Stimulated activated naive CD4-positive, alpha-beta T cell treated with Interleukin-2 at 50 U/mL for 16 hours (primary cell): Measurements from ENCODE around the gene GREB1.

Experiments
- DNase-seq: peaks from one replicate; lab custom pipeline; 2025; lab: John Stamatoyannopoulos, UW

GREB1 gene

DNA sequence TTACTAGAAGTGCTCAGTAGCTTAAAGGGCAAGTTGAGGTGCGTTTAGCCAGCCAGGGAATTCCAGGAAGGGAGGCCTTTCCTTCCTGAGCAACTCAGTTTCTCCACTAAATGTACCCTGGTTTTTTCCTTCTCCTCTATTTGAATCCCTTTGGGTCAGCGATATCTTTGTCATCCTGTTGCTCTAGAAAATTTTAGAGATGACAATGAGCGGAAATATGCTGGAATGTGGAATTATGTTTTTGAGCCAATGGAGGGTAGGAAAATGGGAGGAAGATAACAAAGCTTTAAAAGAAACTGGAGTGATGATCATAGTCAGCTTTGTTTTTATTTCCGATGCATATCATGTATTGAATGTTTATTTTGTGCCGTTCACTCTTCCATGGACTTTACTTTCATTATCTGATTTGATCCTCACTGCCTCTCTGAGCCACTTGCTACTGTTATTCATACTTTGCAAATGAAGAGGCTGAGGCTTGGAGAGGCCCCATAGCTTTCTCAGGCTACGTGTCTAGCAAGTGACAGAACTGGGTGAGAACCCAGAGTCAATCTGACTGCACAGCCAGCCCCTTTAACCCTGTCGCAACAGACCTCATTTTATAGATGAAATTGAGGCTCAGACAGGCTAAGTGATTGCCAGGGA lies 68.8 kb downstream of the GREB1 start:
- no peak for DNase-seq

DNA sequence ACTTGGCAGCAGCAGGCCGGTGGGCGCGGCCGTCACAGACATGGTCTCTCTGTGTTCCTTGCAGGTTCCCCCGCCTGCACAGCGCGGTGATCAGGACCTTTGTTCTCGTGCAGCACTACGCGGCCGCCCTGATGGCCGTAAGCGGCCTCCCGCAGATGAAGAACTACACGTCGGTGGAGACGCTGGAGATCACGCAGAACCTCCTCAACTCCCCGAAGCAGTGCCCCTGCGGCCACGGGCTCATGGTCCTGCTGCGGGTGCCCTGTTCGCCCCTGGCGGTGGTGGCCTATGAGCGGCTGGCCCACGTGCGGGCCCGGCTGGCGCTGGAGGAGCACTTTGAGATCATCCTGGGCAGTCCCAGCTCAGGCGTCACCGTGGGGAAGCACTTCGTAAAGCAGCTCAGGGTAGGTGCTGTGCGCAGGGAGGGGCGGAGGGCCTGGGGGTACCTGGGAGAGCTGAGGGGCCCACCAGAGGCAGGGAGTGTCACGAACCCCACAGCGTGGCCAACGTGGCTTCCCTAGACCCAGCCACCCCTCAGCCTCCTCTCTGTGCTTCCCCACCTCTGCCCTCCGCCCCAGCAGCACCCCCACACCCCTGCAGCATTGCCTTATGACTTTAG lies 76.9 kb downstream of the GREB1 start:
- DNase-seq, result no peak

DNA sequence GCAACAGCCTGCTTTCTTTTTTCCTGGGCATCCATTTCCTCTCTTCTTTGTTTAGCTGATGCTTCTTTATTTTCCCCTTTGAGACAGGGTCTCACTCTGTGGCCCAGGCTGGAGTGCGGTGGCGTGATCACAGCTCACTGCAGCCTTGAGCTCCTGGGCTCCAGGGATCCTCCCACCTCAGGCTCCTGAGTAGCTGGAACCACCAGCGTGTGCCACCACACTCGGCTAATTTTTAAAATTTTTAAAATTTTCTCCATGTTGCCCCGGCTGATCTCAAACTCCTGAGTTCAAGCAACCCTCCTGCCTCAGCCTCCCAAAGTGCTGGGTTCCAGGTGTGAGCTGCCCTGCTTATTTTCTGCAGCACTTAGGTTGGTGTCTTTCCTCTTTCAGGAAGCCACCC lies 77.4 kb downstream of the GREB1 start:
- DNase-seq, result no peak

DNA sequence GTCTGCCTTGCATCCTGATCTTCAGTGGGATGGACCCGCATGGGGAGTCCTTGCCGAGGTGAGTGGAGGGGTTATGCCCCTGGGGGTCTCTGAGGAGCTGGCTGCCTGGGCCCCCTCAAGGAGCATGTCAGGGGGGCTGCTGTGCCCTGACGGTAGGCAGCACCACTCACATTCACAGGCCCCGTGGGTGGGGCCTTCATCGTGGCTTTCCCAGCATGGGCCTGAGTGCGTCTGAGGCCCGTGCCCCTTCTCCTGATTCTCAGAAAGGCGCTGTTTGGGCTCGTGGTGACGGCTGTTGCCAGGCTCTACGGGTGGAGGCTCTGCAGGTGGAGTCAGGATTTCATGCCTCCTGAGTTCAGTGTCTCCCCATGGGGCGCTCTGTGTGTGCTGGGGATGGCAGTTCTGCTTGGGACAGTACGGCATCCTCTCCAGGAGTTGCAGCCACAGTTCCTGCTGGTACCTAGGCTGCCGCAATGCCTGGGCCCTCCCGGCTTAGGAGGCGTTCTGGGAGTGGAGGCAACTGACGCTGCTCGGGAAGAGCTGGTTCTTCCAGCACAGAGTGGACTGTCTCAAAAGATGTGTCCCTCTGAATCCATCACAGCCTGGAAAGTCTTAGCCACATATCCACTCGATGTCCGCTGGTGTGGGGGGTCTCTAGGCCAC lies 78.8 kb downstream of the GREB1 start:
- DNase-seq, result no peak

DNA sequence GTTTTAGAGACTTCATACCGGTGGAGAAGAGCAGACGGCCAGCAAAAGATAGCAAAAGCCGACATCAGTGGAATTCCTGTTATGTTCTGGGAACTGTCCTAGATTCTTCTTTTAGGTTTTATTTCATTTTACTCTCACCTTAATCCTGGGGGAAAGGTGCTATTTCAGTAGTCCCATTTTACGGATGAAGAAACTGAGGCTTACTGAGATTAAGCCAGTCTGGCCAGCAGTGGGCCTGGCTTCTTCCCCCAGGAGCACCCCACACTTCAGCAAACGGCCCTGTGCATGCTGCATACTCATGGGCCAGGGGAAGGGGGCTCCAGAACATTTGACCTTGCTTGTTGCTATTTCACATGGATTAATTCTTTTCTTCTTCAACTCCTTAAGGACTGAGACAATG lies 79.5 kb downstream of the GREB1 start:
- no peak for DNase-seq

DNA sequence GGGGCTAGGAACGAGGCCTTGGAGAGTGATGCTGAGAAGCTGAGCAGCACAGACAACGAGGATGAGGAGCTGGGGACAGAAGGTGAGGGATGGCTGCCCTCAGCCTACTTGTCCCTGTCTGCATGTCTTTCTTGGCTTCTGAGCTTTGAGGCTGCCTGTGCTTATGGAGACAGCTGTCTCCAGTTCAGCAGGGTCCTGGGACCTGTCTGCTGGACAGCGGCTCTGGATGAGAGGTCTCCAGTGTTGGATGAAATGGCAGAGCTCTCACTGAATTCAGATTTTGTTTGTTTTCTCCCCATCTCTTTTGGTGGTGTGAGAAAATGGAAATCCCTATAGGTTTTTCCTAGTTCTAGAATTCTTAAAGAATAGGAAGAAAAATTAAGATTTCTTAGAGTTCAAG lies 81.4 kb downstream of the GREB1 start:
- DNase-seq, result no peak

DNA sequence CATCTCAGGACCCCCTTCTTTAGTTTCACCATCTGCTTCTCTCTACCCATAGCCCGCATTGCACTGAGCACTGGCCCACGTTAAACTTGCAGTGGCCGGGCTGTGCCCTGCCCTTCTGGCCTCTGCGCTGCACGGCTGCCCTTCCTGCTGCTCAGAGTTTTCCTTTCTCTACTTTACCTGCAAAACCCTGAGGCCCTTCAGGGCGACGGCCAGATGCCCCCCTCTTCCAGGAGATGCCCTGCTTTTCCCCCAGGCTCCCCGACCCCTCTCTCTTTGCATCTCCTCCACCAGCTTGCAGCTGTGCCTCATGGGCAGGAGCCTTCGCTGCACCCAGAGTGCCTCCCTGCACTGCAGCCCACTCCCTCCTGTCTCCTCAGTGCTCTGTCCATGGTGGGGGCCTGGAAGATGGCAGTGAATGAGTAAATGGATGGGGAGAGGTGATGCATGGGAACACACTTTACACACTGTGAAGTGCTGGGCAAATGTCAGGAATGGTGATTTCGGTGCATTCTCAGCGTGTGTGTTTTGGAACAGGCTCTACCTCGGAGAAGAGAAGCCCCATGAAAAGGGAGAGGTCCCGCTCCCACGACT lies 82.3 kb downstream of the GREB1 start:
- no peak for DNase-seq

DNA sequence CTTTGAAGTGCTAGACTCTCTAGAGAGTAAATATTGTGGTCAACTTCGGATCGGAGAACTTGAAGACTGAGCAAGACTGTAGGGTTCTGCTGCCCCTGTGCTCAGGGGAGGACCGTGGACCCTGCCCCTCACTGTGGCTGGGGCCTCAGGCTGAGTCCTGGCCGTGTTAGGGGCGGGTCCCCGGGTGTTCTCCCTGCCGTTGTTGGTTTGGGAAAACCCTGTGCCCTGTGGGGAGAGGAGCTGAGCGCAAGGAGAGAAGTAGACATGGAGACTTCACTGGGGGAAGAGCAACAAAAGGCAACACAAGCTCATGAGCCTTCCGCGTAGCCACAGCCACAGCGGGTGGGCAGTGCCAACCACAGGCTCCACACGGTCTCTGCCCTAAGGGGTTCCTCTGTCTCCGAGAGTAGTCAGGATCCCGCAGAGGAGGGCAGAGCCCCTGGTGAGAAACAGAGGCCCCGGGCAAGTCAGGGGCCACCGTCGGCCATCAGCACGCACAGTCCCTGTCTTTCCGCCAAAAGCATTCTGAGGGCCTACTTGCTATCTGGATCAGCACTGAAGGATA lies 83.1 kb downstream of the GREB1 start:
- no peak for DNase-seq

DNA sequence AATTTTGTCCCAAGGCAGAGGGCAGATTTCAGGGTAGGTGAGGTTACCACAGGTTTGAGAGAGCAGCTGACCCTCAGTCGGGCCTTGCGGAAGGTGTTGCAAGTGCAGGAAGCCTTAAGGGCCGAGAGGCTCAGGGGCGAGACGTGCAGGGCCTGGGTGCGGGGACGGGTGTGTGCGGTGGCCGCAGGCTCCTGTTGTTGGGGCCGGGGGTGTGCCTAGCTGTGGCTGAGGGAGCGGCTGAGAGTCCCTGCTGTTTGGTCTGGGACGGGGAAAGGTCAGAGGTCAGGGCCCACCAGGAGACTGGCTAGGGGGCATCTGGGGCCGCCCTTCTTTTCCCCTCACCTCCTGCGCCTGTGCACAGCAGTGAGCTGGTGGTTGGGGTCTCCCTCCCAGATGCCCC lies 83.7 kb downstream of the GREB1 start:
- DNase-seq, result no peak

DNA sequence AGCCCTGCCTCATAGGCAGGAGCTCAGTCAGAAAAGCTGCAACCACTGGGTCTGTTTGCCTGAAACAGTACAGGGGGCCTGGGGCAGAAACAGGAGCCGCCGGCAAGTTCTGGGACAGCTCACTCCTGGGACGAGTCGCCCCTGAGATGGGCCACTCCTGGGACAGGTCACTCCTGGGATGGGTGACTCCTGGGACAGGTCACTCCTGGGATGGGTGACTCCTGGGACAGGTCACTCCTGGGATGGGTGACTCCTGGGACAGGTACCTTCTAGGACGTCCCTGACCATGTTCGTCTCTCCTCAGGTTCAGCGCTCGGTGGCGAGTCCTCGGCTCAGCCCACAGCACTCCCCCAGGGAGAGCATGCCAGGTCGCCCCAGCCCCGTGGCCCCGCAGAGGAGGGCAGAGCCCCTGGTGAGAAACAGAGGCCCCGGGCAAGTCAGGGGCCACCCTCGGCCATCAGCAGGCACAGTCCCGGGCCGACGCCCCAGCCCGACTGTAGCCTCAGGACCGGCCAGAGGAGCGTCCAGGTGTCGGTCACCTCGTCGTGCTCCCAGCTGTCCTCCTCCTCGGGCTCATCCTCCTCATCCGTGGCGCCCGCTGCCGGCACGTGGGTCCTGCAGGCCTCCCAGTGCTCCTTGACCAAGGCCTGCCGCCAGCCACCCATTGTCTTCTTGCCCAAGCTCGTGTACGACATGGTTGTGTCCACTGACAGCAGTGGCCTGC lies 84.3 kb downstream of the GREB1 start:
- no peak for DNase-seq

DNA sequence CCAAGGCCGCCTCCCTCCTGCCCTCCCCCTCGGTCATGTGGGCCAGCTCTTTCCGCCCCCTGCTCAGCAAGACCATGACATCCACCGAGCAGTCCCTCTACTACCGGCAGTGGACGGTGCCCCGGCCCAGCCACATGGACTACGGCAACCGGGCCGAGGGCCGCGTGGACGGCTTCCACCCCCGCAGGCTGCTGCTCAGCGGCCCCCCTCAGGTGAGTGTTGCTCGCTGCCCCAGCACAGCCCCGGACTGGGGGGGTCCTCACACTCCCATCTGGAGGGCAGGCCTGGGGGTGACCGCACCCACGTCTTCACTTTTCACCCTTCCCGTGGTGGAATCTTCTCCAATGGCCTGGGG lies 84.8 kb downstream of the GREB1 start:
- DNase-seq, result no peak

DNA sequence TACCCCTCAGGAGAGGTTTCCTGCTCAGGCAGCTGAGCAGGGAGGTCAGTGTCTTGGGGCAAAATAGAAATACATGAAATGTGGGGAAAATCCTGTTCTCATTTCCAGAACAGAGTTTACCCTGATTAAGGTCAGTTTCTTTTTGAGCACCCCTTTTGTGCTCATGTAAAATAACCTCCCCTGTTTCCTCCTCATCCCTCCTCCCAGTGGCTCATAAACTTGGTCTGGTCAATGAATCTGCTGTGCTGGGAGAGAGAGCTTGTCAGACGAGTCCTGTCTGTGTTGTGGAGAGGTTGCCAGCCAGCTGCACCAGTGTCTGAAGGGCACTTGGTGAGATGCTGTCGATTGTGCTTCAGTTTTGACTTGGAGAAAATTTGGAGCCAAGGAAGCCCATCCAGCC lies 87.6 kb downstream of the GREB1 start:
- DNase-seq, result no peak

DNA sequence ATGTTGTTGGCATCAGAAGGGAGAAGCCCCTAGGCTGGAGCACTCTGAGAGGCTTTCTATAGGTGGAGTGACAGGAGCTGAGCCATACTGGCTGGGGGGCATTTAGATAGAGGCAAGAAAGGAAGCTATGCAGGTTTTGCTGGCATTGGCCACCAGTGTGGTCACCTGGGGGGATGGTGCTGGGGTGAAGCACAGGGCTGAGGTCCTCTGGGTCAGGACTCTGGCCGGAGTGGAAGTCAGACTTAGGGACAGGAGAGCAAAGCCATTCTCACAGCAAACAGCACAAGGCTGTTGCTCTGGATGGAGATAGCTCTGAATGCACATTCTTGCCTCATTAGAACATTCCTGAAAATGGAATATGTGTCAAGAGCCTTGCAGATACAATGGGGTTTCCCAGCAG lies 88.8 kb downstream of the GREB1 start:
- DNase-seq, result no peak

DNA sequence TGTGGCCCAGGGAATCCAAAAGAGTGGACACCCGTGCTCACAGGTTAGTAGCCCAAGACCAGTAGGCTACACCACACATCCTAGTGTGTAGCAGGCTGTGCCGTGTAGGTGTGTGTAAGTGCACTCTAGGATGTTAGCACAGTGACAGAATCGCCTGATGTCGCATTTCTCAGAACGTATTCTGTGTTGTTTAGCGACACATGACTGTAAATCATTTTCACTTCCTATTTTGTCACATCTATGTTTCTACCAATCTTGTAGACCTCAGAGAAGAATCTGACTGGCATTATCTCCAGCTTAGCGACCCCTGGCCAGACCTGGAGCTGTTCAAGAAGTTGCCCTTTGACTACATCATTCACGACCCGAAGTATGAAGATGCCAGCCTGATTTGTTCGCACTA lies 91.0 kb downstream of the GREB1 start:
- DNase-seq, result no peak

DNA sequence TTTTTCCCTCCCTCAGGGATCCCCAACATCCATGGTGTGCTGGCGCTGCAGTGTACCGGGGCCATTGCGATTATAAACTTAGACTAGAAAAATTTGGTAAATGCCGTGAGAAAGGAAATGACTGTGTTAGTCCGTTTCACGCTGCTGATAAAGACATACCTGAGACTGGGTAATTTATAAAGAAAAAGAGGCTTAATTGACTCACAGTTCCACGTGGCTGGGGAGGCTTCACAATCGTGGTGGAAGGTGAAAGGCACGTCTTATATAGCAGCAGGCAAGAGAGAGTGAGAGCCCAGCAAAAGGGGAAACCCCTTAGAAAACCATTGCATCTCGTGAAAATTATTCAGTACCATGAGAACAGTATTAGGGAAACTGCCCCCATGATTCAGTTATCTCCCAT lies 91.8 kb downstream of the GREB1 start:
- DNase-seq, result no peak

DNA sequence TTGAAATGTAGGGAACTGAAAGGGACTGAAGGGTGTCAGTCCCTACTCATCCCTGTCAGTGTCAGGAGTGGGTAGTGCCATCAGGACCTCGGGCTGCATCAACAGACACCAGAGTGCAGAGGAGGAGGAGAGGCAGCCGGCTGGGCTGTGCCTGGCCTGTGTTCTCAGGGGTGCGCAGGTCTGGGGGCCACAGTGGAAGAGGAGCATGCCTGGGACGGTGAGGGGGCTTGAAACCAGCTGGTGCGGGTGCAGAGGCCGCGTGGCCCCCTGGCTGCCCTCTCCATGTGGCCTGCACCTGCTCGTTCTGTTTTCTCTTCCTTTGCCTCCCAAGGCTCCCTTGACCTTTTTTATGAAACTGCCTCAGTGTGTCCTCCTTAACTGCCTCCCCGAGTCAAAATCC lies 94.8 kb downstream of the GREB1 start:
- no peak for DNase-seq

DNA sequence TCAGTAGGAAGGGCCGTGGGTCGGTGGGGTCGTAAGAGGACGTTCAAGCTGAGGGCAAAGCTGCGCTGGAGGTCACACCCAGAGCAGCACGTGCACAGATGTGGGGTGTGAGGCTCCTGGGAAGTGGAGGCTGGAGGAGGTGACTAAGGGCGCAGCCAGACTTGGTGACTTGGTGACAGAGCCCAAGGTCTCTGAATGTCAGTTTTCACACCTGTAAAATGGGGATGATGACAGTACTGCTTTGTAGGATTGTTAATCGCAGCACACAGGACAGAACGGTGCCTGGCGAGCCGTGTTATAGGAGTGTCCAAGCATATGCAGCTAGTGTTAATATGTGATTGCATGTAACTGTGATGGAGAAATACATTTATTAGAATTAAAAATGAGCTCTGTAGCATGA lies 95.4 kb downstream of the GREB1 start:
- DNase-seq, result no peak

DNA sequence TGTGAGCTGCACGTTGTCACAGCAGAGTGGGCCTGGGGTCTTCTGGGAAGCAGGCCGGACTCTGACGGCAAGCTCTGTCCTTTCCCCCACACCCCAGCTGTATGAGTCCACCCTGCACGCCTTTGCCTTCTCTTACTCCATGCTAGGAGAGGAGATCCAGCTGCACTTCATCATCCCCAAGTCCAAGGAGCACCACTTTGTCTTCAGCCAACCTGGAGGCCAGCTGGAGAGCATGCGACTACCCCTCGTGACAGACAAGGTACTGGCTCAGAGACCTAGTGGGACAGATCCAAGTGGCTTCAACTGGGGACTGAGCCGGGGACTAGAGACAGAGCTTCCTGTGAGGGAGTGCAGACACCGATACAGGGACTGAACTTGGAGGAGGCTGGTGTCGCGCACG lies 96.0 kb downstream of the GREB1 start:
- DNase-seq, result no peak

DNA sequence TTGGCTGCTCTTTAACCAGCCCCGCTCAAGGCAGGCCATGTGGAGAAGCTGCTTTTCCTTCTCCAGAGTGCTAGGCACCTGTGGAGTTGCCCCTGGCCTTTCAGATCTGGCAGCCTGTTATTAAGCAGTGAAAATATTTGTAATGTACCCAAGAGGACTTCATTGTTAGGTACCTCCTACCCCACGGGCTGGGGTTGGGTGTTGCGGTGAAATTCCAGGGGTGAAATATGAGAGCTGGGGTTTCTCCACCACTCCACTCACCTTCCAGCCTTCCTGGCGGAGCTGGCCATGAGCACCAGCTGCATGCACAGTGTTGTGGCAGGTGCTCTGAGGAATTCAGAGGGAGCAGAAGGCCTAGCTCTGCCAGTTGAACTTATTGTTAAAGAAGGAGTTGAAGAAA lies 97.0 kb downstream of the GREB1 start:
- no peak for DNase-seq

DNA sequence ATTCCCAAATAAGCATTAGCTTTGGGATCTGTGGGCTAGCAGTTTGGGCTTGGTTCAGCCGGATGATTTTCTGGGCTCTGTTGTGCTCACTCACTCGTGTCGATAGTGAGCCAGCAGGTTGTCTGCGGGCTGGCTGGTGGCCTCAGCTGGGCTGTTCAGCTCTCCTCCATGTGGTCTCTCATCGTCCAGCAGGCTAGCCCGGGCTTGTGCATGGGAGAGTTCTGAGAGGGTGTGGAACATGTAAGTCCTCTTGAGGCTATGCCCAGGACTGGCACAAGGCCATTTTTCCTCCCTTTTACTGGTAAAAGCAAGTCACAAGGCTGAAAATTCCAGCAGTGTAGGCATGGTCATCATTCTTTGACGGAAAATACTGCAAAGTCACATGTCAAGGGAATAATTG lies 97.6 kb downstream of the GREB1 start:
- DNase-seq, result no peak

DNA sequence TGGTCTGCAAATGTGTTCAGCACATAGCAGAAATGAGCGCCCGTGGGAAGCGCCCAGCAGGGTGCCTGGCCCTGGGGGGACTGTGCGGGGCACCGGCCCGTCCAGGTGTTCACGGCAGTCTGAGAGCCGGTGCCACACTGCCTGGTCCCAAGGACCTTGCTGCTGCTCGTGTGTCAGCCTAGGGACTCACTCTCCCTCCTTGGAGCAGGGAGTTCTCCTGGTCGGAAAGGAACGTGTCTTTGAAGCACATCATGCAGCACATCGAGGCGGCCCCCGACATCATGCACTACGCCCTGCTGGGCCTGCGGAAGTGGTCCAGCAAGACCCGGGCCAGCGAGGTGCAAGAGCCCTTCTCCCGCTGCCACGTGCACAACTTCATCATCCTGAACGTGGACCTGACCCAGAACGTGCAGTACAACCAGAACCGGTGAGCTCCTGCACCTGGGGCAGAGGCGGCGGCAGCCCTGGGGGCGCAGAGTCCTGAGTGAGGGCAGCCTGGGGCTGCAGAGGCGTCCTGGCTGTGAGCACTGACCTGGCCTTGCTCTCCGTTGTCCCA lies 100.2 kb downstream of the GREB1 start:
- DNase-seq, result no peak

DNA sequence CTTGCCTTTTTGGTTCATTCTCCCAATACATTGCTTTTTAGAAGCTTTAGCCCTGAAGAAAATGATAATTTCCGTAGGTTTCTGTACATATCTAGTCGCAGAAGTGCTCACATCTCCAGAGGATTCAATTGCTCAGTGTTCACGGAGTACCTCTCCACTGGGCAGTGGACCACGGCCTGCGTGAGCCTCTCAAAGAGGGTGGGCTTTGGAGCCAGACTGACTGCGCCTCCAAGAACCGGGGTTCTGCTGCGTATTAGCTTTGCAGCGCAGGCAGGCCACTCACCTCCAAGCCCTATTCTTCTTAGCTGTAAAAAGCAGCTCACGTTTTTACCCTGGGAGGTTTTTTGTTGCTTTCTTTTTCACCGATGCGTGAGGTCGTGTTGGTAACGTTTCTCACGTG lies 100.7 kb downstream of the GREB1 start:
- no peak for DNase-seq
